Immature natural killer cell (primary cell): Measurements from ENCODE around the gene ARHGAP26. TPM values are rescaled to one million over a fixed set of nuclear protein-coding genes. Genes with fewer than 3 reads are reported as not detected.
"Not testable (repeated sequence)": the region's sequence is repeated elsewhere in the genome, so short reads cannot be mapped to it uniquely, and the experiment has no call there.

Experiments used
- DNase-seq, 3 donors: peaks; one replicate each; pipeline ENCODE4 v3.0.0; 2022; ENCODE audit warnings: mixed read lengths in 1 of 3
- H3K27ac Mint-ChIP-seq, 6 donors: one replicate each; pipeline ENCODE4 v1.8.0; 2020; ENCODE audit warnings: mixed read lengths in 6 of 6, mild to moderate bottlenecking in 5 of 6, inconsistent platforms in 4 of 6, moderate library complexity in 3 of 6
- H3K27me3 Mint-ChIP-seq, 3 donors: one replicate each; pipeline ENCODE4 v1.8.0; 2020 to 2021; ENCODE audit warnings: low read depth in 3 of 3, mild to moderate bottlenecking in 3 of 3, mixed read lengths in 3 of 3, moderate library complexity in 3 of 3, inconsistent platforms in 1 of 3
- H3K36me3 Mint-ChIP-seq, 3 donors: one replicate each; pipeline ENCODE4 v1.8.0; 2020; ENCODE audit warnings: mixed read lengths in 3 of 3, inconsistent platforms in 2 of 3, mild to moderate bottlenecking in 2 of 3
- H3K4me1 Mint-ChIP-seq, 2 donors: one replicate each; pipeline ENCODE4 v1.8.0; 2020; ENCODE audit warnings: inconsistent platforms in 2 of 2, mild to moderate bottlenecking in 2 of 2, mixed read lengths in 2 of 2, moderate library complexity in 1 of 2
- H3K4me3 Mint-ChIP-seq, 5 donors: one replicate each; pipeline ENCODE4 v1.8.0; 2020; ENCODE audit warnings: mild to moderate bottlenecking in 5 of 5, mixed read lengths in 5 of 5, inconsistent platforms in 3 of 5, moderate library complexity in 3 of 5
- H3K9me3 Mint-ChIP-seq, 6 donors: one replicate each; pipeline ENCODE4 v1.8.0; 2020; ENCODE audit warnings: mild to moderate bottlenecking in 6 of 6, mixed read lengths in 6 of 6, inconsistent platforms in 4 of 6, moderate library complexity in 3 of 6
- polyA plus RNA-seq, 3 donors: library from polyadenylated mRNA; unstranded; fragments of 300-500 nt; fragmentation: Illumina TruSeq; gene quantifications; one replicate each; pipeline ENCODE4 v1.2.3, GENCODE V29; 2021

The ARHGAP26 gene
- polyA plus RNA-seq, 3 donors from 2014 or later, result 14.5 to 43.7 (median 17.6) TPM

DNA sequence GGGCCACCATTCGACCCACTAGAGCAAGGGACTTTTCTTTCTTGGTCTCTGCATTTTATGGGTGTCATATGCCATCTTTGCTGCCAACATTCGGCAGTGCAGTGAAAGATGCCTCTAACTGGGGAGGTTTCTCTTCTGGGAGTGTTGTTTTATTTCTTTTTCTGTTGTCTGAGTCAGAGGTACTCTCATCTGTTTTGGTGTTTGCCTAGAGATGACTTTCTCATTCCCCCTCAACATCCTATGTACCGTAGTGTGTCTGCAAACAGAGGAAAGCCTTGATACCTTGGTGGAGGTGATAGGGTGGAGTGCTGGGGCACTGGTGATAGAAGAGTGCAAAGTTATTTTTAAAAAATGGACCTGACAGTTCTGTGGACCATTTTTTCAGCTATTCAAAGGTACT is 182.1 kb downstream of the ARHGAP26 start:
- peaks cover 2 to 5% (median 3%) of the 10 kb centered on the region in 3 donors for H3K27me3 Mint-ChIP-seq
- peaks cover 4 to 39% (median 34%) of the 10 kb centered on the region in 3 donors for H3K36me3 Mint-ChIP-seq
- peak overlapping the region; percentile 21 to 68 (median 55) for H3K4me3 Mint-ChIP-seq
- peaks cover 68 to 86% of the 10 kb centered on the region in 2 donors for H3K4me1 Mint-ChIP-seq
- peak overlapping the region; percentile 78 to 96 (median 90) for H3K27ac Mint-ChIP-seq
- no peaks in the 10 kb centered on the region for H3K9me3 Mint-ChIP-seq
- DNase-seq, result no peak

DNA sequence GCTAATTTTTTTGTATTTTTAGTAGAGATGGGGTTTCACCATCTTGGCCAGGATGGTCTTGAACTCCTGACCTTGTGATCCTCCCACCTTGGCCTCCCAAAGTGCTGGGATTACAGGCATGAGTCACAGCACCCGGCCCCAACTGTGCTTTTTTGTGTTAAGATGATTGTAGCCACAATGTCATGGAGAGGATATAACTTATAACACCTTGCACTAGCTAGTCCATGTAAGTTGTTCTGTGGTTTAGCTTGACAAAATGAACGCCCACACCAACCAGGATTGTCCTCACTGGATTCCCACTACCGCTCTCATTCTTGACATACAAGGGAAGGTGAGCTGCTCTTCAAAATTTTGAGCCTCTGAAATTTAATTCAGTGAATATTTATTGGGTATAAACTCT is 182.7 kb downstream of the ARHGAP26 start:
- H3K27me3 Mint-ChIP-seq, H3K9me3 Mint-ChIP-seq: not testable (repeated sequence)
- peaks cover 71 to 86% of the 10 kb centered on the region in 2 donors for H3K4me1 Mint-ChIP-seq
- DNase-seq, result peak; percentile 34 to 48 (median 37)
- H3K27ac Mint-ChIP-seq, result peak overlapping the region; percentile 78 to 96 (median 86)
- H3K4me3 Mint-ChIP-seq, result peak overlapping the region; percentile 33 to 58 (median 41)
- H3K36me3 Mint-ChIP-seq, result peaks cover 0 to 39% (median 34%) of the 10 kb centered on the region in 3 donors

GRCh38 chr5:142954455-142954854 is 184.3 kb downstream of the ARHGAP26 start:
- H3K4me3 Mint-ChIP-seq, result no peak overlapping the region
- DNase-seq, result no peak
- H3K4me1 Mint-ChIP-seq, result peaks cover 81 to 96% of the 10 kb centered on the region in 2 donors
- peaks cover 0 to 2% (median 1%) of the 10 kb centered on the region in 3 donors for H3K27me3 Mint-ChIP-seq
- peaks cover 0 to 33% (median 27%) of the 10 kb centered on the region in 3 donors for H3K36me3 Mint-ChIP-seq
- H3K9me3 Mint-ChIP-seq, result no peaks in the 10 kb centered on the region
- H3K27ac Mint-ChIP-seq, result peak overlapping the region; percentile 13 to 96 (median 54)

- Mint-ChIP-seq H3K27me3 (peaks cover 0 to 1% (median 0%) of the 10 kb centered on the region in 3 donors), H3K4me1 (peaks cover 81 to 96% of the 10 kb centered on the region in 2 donors)
These were observed 185.5 kb downstream of the ARHGAP26 start for GRCh38 chr5:142955628-142956027.

DNA sequence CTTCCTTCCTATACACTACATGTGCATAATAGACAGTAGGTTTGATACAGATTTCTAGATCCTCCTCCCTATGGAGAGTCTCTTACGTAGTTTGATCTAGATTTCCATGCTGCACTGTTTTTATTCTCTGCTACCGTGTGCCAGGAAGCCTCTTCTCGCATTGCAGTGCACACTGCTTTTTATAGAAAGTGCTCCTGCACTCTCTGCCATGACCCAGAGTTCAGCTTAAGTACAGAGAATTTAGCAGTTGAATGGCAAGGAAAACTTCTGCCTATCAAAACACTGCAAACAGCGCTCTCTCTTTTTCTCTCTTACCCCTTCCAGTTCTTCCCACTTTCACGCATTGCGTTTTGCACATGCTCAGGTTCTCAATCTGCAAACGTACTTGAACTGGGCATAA is 187.4 kb downstream of the ARHGAP26 start:
- peaks cover 81 to 96% of the 10 kb centered on the region in 2 donors for H3K4me1 Mint-ChIP-seq
- H3K27ac Mint-ChIP-seq, result peak overlapping the region; percentile 31 to 85 (median 44)

More at GRCh38 chr5:142955628-142956027, 185.5 kb downstream of the ARHGAP26 start:
- no peak for DNase-seq
- H3K36me3 Mint-ChIP-seq, result peaks cover 0 to 26% (median 21%) of the 10 kb centered on the region in 3 donors
- peak overlapping the region in 2 of 6 donors; percentile 29 to 63 for H3K27ac Mint-ChIP-seq
- no peak overlapping the region for H3K4me3 Mint-ChIP-seq
- H3K9me3 Mint-ChIP-seq, result no peaks in the 10 kb centered on the region

GRCh38 chr5:142958944-142959682 is 188.9 kb downstream of the ARHGAP26 start:
- Mint-ChIP-seq H3K4me1 (peaks cover 76 to 96% of the 10 kb centered on the region in 2 donors), H3K36me3 (peaks cover 12 to 43% (median 37%) of the 10 kb centered on the region in 3 donors), H3K27me3 (peaks cover 0 to 1% (median 0%) of the 10 kb centered on the region in 3 donors), H3K9me3 (no peaks in the 10 kb centered on the region), H3K4me3 (peak overlapping the region; percentile 27 to 68 (median 54)), H3K27ac (peak overlapping the region; percentile 77 to 90 (median 83))
- no peak for DNase-seq

More for the DNA sequence above, 187.4 kb downstream of the ARHGAP26 start:
- Mint-ChIP-seq H3K4me3 (peak overlapping the region in 2 of 5 donors; percentile 2 to 40), H3K27me3 (peaks cover 0 to 1% (median 0%) of the 10 kb centered on the region in 3 donors), H3K36me3 (peaks cover 0 to 31% (median 30%) of the 10 kb centered on the region in 3 donors), H3K9me3 (no peaks in the 10 kb centered on the region)
- DNase-seq, result no peak

DNA sequence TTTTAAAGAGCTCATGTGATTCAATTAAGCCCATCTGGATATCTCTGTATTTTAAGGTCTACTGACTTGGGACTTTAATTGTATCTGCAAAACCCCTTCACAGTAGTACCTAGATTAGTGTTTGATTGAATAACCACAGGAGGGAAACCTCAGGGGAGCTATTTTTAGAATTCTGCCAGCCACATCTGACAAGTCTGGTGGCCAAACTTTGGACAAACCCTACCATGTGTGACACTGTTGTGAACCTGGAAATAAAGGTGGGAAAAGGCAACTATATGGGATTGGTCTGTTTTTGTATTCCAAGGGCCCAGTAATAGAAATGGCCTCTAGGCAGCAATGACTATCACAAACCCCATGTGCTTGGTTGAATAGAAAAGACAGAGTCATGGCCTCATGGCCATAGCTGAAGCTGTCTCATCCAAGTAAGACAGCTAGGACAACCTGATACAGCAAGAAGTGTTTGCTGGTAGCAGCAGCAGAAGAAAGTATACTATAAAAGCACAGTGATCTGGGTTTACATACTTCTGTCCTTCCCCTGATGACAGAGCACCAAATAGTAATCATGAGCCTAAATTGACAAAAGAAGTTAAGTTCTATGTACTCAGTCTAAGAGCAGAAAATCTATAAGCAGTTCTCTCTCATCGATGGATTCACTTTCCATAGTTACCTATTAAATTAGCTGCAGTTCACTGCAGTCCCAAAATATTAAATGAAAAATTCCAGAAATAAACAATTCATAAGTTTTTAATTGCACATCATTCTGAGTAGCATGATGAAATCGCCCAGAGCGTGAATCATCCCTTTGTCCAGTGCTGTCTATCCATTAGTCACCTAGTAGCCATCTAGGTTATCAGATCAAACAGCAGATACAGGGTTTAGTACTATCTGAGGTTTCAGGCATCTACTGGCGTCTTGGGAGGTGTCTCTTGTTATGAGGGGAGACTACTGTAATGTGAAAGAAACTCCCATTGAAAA is 189.8 kb downstream of the ARHGAP26 start:
- peak in 2 of 3 donors; percentile 35 to 38 for DNase-seq
- H3K4me3 Mint-ChIP-seq, result peak overlapping the region; percentile 27 to 68 (median 54)
- peaks cover 76 to 96% of the 10 kb centered on the region in 2 donors for H3K4me1 Mint-ChIP-seq
- H3K27ac Mint-ChIP-seq, result peak overlapping the region; percentile 77 to 90 (median 83)
- peaks cover 0 to 3% (median 3%) of the 10 kb centered on the region in 3 donors for H3K27me3 Mint-ChIP-seq
- peaks cover 17 to 41% (median 36%) of the 10 kb centered on the region in 3 donors for H3K36me3 Mint-ChIP-seq
- H3K9me3 Mint-ChIP-seq, result no peaks in the 10 kb centered on the region

DNA sequence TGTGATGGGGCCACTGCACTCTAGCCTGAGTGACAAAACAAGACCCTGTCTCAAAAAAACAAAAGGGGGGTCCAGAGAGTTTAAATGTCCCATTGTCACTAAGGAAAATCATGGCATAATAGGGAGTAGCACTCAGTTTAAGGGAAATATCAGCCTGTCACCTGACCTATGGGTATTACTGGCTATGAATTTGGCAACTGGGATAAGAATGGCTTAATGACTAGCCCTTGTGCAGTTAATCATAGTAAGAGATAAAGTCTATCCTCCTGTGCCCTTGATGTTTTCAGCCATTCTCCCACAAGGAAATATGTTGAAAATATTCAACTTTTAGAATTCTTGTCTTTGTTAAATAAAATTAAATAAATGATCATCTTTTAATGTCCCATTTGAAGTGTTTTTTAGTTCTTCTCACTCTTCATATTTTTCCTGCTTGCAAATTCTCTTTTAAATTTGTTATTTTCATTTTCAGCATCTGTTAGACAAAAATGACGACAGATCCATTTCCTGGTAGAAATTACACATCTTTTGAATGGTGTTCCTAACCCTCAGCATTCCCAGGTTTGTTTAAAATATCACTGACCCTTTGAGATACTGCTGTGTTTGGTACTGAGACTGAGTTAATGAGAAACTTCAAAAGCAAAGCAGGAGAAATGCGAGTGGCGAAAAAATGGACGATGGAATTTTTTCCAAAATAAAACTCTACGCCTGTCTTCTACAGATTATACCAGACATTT is 191.4 kb downstream of the ARHGAP26 start:
- DNase-seq, result no peak
- H3K27me3 Mint-ChIP-seq, result peaks cover 0 to 4% (median 3%) of the 10 kb centered on the region in 3 donors
- H3K27ac Mint-ChIP-seq, result peak overlapping the region; percentile 49 to 90 (median 84)
- peaks cover 90 to 100% of the 10 kb centered on the region in 2 donors for H3K4me1 Mint-ChIP-seq
- no peaks in the 10 kb centered on the region for H3K9me3 Mint-ChIP-seq
- peaks cover 17 to 35% (median 32%) of the 10 kb centered on the region in 3 donors for H3K36me3 Mint-ChIP-seq
- peak overlapping the region in 2 of 5 donors; percentile 3 to 23 for H3K4me3 Mint-ChIP-seq

DNA sequence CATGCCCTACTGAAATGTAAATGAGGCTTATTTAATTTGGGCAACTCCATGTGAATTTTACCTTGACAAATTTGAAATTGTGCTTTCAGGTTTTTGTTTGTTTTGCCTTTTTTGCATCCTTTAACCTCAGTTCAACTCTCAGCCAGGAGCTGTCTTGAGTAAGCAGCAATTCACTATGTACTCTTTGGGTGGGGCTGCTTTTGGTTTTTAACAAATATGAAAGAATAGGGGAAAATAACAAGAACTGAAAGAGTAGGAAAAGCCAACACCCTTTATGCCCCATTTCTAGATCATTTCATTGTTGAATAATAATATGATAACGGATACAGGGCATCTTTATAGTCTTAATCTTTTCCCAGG is 192.0 kb downstream of the ARHGAP26 start:
- peaks cover 92 to 100% of the 10 kb centered on the region in 2 donors for H3K4me1 Mint-ChIP-seq
- H3K27ac Mint-ChIP-seq, result peak overlapping the region; percentile 49 to 90 (median 82)
- H3K4me3 Mint-ChIP-seq, result peak overlapping the region in 1 of 5 donors; percentile 23
- peaks cover 0 to 6% (median 3%) of the 10 kb centered on the region in 3 donors for H3K27me3 Mint-ChIP-seq
- peaks cover 17 to 32% (median 32%) of the 10 kb centered on the region in 3 donors for H3K36me3 Mint-ChIP-seq
- DNase-seq, result no peak
- H3K9me3 Mint-ChIP-seq, result no peaks in the 10 kb centered on the region

DNA sequence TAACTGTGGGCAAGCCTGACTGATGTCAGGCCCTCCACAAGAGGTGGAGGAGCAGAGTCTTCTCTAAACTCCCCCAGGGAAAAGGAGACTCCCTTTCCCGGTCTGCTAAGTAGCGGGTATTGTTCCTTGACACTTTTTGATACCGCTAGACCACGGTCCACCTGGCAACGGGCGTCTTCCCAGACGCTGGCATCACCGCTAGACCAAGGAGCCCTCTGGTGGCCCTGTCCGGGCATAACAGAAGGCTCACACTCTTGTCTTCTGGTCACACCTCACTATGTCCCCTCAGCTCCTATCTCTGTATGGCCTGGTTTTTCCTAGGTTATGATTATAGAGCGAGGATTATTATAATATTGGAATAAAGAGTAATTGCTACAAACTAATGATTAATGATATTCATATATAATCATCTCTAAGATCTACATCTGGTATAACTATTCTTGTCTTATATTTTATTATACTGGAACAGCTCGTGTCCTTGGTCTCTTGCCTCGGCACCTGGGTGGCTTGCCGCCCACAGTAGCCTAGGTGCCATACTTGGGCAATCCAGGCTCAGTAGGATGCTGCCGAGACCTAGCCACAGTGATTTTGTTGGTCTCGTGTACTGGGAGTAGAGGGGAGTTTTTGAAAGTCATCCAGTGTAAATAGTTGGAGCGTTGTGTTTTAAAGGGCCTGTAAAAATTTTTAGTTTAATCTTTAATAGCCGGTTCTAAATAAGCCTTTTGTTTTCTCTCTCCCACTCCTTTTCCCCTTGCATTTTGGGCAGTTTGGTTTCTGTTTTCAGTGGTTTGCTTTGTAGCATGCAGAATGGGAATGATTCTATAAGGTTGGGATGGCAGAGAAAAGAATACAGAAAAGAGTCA is 195.3 kb downstream of the ARHGAP26 start:
- Mint-ChIP-seq H3K4me1 (peaks cover 90 to 99% of the 10 kb centered on the region in 2 donors), H3K36me3 (peaks cover 17 to 43% (median 36%) of the 10 kb centered on the region in 3 donors), H3K27ac (peak overlapping the region; percentile 84 to 96 (median 90)), H3K4me3 (peak overlapping the region in 3 of 5 donors; percentile 7 to 39 (median 29))
- not testable (repeated sequence) for H3K27me3 Mint-ChIP-seq, H3K9me3 Mint-ChIP-seq
- peak; percentile 32 to 59 (median 56) for DNase-seq

- peaks cover 90 to 99% of the 10 kb centered on the region in 2 donors for H3K4me1 Mint-ChIP-seq
- peaks cover 17 to 43% (median 31%) of the 10 kb centered on the region in 3 donors for H3K36me3 Mint-ChIP-seq
- no peak overlapping the region for H3K4me3 Mint-ChIP-seq
- peaks cover 0 to 6% (median 3%) of the 10 kb centered on the region in 3 donors for H3K27me3 Mint-ChIP-seq
- DNase-seq, result no peak
- H3K27ac Mint-ChIP-seq, result peak overlapping the region; percentile 50 to 96 (median 88)
- H3K9me3 Mint-ChIP-seq, result no peaks in the 10 kb centered on the region
These were observed 195.9 kb downstream of the ARHGAP26 start for GRCh38 chr5:142966121-142966420.

GRCh38 chr5:142969186-142969585 is 199.0 kb downstream of the ARHGAP26 start:
- H3K36me3 Mint-ChIP-seq, result peaks cover 5 to 17% (median 6%) of the 10 kb centered on the region in 3 donors
- peaks cover 0 to 12% (median 7%) of the 10 kb centered on the region in 3 donors for H3K27me3 Mint-ChIP-seq
- peak overlapping the region in 4 of 5 donors; percentile 31 to 70 (median 59) for H3K4me3 Mint-ChIP-seq
- H3K9me3 Mint-ChIP-seq, result no peaks in the 10 kb centered on the region
- DNase-seq, result no peak
- H3K4me1 Mint-ChIP-seq, result peaks cover 95 to 99% of the 10 kb centered on the region in 2 donors
- peak overlapping the region; percentile 91 to 99 (median 94) for H3K27ac Mint-ChIP-seq
